Ecto neural progenitor cell (in vitro differentiated cells): Measurements from ENCODE around the gene SLC25A21.
A peak's percentile ranks its signal among the peaks of the same experiment; 100 is the strongest.

Experiments used
- DNase-seq: peaks from one replicate; pipeline ENCODE4 v3.0.0-alpha.2; 2018; ENCODE audit warnings: low spot score

Gene SLC25A21

DNA sequence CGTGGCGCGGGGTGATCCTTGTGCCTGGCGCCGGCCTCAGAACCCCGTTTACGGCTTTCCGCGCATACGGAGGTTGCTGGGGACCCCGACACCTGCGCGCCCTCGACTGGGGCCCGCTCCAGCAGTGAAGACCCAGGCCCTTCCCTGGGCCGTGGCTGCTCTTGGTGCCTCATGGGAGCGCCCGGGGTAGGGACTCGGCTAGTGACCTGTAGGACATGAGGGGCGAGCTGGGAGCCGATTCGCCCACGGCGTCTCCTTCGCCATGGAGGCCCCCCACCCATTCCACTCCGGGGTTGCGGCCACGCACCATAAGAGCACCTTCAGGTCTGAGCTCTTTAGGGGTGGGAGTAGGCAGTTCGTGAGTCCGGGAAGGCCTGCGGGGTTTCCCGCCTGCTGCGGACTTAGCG is 525.0 kb downstream of the SLC25A21 start:
- no peak for DNase-seq

DNA sequence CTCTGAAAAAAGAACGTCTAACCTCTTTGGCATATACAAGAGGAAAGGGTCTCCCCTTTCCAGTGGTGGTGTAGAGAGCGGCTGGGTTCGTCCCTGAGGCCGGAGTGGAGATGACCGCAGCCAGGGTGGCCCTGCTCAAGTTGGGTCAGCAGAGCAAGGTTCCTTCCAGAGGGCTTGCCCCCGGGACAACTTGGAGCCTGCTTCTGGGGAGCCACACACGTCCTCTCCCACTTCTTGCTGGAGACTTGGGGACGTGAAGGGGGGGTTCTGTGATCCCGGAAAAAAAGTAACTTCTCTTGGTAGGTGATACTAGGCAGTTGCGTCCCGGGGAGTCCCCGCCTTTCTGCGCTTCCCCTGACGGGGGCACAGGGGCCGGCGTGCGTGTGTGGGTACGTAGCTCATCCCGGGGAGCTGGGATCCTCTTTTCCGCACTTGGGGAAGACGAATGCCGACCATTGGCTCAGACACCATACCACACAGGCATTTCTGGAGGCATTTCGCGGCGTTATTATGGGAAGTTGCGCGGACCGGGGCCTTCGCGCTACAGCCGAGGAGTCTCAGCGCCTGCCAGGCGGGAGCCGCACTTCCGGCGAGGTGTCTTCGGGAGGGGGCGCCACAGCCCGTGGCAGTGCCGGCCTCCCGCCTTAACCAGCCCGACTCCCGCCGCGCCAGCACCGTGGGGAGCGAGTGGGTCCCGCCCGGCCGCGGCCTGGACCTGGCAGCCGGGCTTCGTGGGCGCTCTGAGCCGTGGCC is 525.6 kb downstream of the SLC25A21 start:
- DNase-seq = peak; percentile 64

DNA sequence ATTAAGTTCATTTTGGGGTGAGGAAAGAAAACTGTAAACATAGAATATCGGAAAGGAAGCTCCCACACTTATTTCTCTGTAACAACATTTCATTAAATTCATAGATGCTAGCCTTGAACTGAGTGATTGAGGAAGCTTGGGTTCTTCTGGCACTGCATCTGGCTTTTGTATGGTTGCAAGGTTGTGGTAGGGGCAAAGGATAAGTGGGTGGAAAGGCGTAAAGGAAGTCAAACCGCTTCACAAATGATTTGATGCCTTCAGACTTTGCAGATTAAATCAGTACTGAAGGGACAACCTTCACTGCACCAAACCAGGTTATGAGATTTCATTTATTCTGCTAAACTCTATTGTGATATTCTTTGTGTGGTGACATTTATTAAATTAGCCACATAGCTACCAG is 538.8 kb downstream of the SLC25A21 start:
- no peak for DNase-seq
